BJ (cell line): ENCODE data around the gene KCTD1. TPM values are rescaled to one million over a fixed set of nuclear protein-coding genes. Genes with fewer than 3 reads are reported as not detected.

Experiments
- CTCF ChIA-PET: fragments of 350-600 bp; formaldehyde crosslinking; extraction: SDS; loops from one replicate; lab custom pipeline; 2021; ENCODE audit warnings: antibody characterized with exemption, inconsistent platforms; lab: Yijun Ruan, JAX
- POLR2A ChIA-PET: fragments of 300-600 bp; sonication (Branson Sonifier 250); formaldehyde crosslinking; extraction: SDS; loops from one replicate; lab custom pipeline; 2021; ENCODE audit warnings: antibody characterized with exemption; lab: Charles Lee
- DNase-seq: peaks from one replicate; pipeline ENCODE4 v3.0.0-alpha.2; 2011; ENCODE audit warnings: low read depth
- H3K27me3 ChIP-seq: 2 replicates; pipeline ENCODE4 v1.6.0; 2011; ENCODE audit warnings: low read length; ENCODE audit not compliant: control insufficient read depth, insufficient read depth
- H3K36me3 ChIP-seq: 2 replicates; pipeline ENCODE4 v1.5.1; 2011; ENCODE audit warnings: low read length; ENCODE audit not compliant: control insufficient read depth, insufficient read depth
- H3K4me3 ChIP-seq: 2 replicates; pipeline ENCODE4 v1.5.1; 2011; ENCODE audit warnings: low read depth, mild to moderate bottlenecking, control low read depth, low read length
- CTCF ChIP-seq: IDR thresholded peaks from 2 replicates; pipeline ENCODE4 v1.5.1; 2011; ENCODE audit warnings: low read depth, mild to moderate bottlenecking, control low read depth, inconsistent platforms, low read length, moderate library complexity; ENCODE audit not compliant: insufficient read depth
- polyA plus RNA-seq: library from polyadenylated mRNA; depleted of rRNA; stranded (reverse); fragments of >200 nt; gene quantifications from 2 replicates; pipeline ENCODE4 v1.2.3, GENCODE V29; 2011

The KCTD1 gene
- polyA plus RNA-seq, 1 experiment: 9.6 TPM

- no peak for TF ChIP-seq CTCF
- ChIA-PET CTCF (interaction anchor here (0.5 kb wide), 1 partner anchor 22 kb away, joined by 3 read pairs; no protein-coding TSS in a partner anchor), POLR2A (no interaction called here)
- H3K27me3 ChIP-seq: no peaks in the 10 kb centered on the region
- no peak overlapping the region for H3K4me3 ChIP-seq
- H3K36me3 ChIP-seq: no peaks in the 10 kb centered on the region
- no peak for DNase-seq
Measured at GRCh38 chr18:26575865-26576217, 27.5 kb upstream of the KCTD1 start.

- no peaks in the 10 kb centered on the region for H3K36me3 ChIP-seq
- no peaks in the 10 kb centered on the region for H3K27me3 ChIP-seq
- CTCF ChIA-PET: interaction anchor here (0.5 to 1.3 kb wide), 2 partner anchors 8 to 23 kb away, joined by 3 to 4 read pairs; no protein-coding TSS in a partner anchor
- H3K4me3 ChIP-seq: peak overlapping the region; percentile 41
- POLR2A ChIA-PET: no interaction called here
- peak; percentile 32 for DNase-seq
- TF ChIP-seq CTCF: no peak
Measured at GRCh38 chr18:26574958-26575864, 26.9 kb upstream of the KCTD1 start.

- ChIA-PET CTCF (interaction anchor here (0.7 to 1.7 kb wide), 7 partner anchors 10 to 185 kb away, joined by 3 to 4 read pairs (median 3); no protein-coding TSS in a partner anchor), POLR2A (interaction anchor here (0.8 kb wide), 1 partner anchor 32 kb away, joined by 3 read pairs; no protein-coding TSS in a partner anchor)
- H3K27me3 ChIP-seq: peaks cover 3% of the 10 kb centered on the region
- TF ChIP-seq CTCF: no peak
- no peak for DNase-seq
- H3K36me3 ChIP-seq: no peaks in the 10 kb centered on the region
- H3K4me3 ChIP-seq: no peak overlapping the region
Measured at GRCh38 chr18:26568926-26569665, 20.7 kb upstream of the KCTD1 start.

GRCh38 chr18:26568513-26568912 lies 20.2 kb upstream of the KCTD1 start:
- POLR2A ChIA-PET: interaction anchor here (0.8 kb wide), 1 partner anchor 32 kb away, joined by 3 read pairs; no protein-coding TSS in a partner anchor
- Histone ChIP-seq H3K27me3 (peaks cover 3% of the 10 kb centered on the region), H3K36me3 (no peaks in the 10 kb centered on the region), H3K4me3 (no peak overlapping the region)
- CTCF ChIA-PET: interaction anchor here (0.7 to 1.7 kb wide), 7 partner anchors 11 to 185 kb away, joined by 3 to 4 read pairs (median 3); no protein-coding TSS in a partner anchor
- TF ChIP-seq CTCF: no peak
- no peak for DNase-seq
